Nephron progenitor cell (in vitro differentiated cells): ENCODE results near the gene MEIS1.
A peak's percentile ranks its signal among the peaks of the same experiment; 100 is the strongest.
"Not testable (repeated sequence)": the region's sequence is repeated elsewhere in the genome, so short reads cannot be mapped to it uniquely, and the experiment has no call there.

Source experiments
- DNase-seq: peaks from one replicate; pipeline ENCODE4 v3.0.0; 2021
- H3K27ac Mint-ChIP-seq: 2 replicates; pipeline ENCODE4 v1.8.0; 2021; ENCODE audit warnings: mild to moderate bottlenecking, moderate library complexity, mixed read lengths
- H3K27me3 Mint-ChIP-seq: 2 replicates; pipeline ENCODE4 v1.8.0; 2021; ENCODE audit warnings: mild to moderate bottlenecking, low read depth, mixed read lengths; ENCODE audit not compliant: poor library complexity
- H3K36me3 Mint-ChIP-seq: 2 replicates; pipeline ENCODE4 v1.8.0; 2021; ENCODE audit warnings: low read depth, mixed read lengths
- H3K4me1 Mint-ChIP-seq: 2 replicates; pipeline ENCODE4 v1.8.0; 2021; ENCODE audit warnings: mixed read lengths
- H3K4me3 Mint-ChIP-seq: 2 replicates; pipeline ENCODE4 v1.8.0; 2021; ENCODE audit warnings: mild to moderate bottlenecking, moderate library complexity, mixed read lengths
- H3K9me3 Mint-ChIP-seq: 2 replicates; pipeline ENCODE4 v1.8.0; 2021; ENCODE audit warnings: mild to moderate bottlenecking, moderate library complexity, mixed read lengths
- CTCF ChIP-seq: fragments of 200-600 bp; sonication (generic); IDR thresholded peaks from 2 replicates; pipeline ENCODE4 v1.5.0; 2021; ENCODE audit warnings: antibody characterized with exemption

Gene MEIS1

DNA sequence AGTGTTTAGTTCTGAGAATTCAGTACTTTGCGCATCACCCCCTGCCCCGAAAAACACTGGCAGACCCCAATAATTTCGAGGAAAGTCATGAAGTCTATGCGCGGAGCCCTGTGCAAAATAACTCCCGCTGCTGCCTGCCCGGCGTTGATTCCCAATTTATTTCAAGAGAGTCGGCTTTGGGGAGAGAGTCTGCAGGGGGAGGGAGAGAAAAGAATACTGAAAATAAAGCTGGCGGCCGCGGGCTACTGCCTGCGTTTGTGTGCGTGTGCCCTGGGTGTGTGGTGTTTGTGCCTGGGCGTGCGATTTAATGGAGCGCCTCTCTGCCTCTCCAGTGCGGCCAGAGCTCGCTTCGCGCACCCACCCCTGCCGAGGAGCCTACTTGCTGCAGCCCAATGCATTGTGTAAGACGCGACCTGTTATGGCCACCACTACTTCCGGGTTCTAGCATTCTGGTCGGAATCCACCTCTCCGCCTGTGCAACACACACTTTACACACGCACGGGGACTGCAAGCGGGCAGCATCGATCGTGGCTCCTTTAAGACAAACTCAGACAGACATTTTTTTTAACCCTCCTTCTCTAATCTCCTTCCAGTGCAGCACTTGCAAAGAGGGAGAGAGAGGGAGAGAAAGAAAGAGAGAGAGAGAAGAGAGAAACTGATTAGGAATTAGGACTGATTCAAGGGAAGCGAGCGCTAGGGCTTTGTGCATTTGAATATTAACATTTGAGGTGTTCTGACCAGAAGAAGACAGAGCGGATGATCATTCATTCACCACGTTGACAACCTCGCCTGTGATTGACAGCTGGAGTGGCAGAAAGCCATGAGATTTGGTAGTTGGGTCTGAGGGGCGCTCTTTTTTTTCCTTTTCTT, at the start of gene MEIS1:
Gene MEIS1 (plus strand): TSS at position 447 of the 870 bp plus-strand sequence. CDS start 732 bp downstream, outside the sequence.
- peaks cover 33% of the 10 kb centered on the region for H3K4me1 Mint-ChIP-seq

DNA sequence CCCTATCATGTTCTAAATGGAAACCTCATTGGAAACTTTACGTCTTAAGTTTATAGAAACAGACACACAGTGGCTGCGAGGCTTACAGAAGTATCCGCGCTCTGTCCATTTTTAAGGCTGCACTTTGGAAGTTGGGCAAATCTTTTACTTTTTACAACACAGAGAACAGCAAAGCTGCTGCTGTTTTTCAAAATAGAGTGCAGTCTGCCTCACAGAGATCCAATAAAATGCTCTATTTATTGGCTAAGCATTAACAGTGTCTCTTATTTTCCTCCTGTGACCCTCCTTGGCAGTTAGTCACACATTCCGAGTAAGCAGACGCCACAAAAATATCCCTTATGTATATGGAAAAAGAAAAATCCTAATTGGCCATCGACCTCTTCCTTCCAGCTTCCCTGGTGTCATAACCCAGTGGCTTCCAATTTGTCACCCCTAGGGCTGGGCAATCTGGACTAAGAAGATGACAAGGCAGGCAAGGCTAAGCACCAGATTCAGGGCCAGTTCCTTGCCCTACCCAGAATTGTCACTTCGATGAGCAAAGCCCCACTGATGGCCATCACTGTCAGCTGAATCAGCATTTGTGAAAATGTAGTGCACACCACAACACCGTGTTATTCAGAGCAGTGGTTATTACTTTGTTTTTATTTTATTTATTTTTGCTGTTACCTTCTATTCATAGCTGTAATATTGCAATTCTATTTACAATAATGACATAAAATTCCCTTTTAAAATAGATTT, 47.7 kb upstream of the MEIS1 start:
- H3K27ac Mint-ChIP-seq = no peak overlapping the region

More for the DNA sequence above, at the start of gene MEIS1:
- Mint-ChIP-seq H3K36me3 (peaks cover 19% of the 10 kb centered on the region), H3K4me3 (peak within 1 kb of the TSS; percentile 93), H3K9me3 (no peaks in the 10 kb centered on the region), H3K27me3 (no peaks in the 10 kb centered on the region), H3K27ac (peak within 1 kb of the TSS; percentile 99)
- TF ChIP-seq CTCF = no peak
- DNase-seq = peak; percentile 81

DNA sequence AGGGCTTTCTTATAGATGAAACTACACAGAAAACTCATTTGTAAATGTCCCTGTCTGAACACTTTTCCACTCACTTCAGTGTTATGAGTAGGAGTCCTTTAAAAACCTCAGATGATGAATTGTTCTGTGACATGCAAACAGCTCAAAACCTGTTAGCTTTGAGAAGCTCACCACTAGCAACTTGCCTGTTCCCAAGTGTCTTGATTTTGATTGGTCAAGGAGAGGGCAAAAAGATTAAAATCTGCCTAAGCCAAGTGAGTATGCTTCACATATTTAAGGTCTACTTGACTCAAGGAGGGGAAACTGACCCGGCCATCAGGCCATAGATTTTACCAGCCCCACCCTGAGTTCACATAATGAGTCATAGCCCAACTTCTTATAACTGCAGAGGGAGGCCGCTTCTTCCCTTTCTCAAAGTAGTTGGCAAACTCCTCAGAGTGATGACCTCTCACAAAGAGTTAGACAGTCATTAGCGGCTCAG, 45.2 kb upstream of the MEIS1 start:
- no peak for DNase-seq
- peaks cover 46% of the 10 kb centered on the region for H3K4me1 Mint-ChIP-seq
- peaks cover 33% of the 10 kb centered on the region for H3K9me3 Mint-ChIP-seq
- no peak for TF ChIP-seq CTCF
- H3K27ac Mint-ChIP-seq = peak overlapping the region; percentile 54
- peak overlapping the region; percentile 61 for H3K4me3 Mint-ChIP-seq
- H3K36me3 Mint-ChIP-seq = peaks cover 19% of the 10 kb centered on the region
- H3K27me3 Mint-ChIP-seq = no peaks in the 10 kb centered on the region

More for the DNA sequence above, 47.7 kb upstream of the MEIS1 start:
- Mint-ChIP-seq H3K4me3 (no peak overlapping the region), H3K27me3 (no peaks in the 10 kb centered on the region), H3K4me1 (peaks cover 49% of the 10 kb centered on the region), H3K36me3 (peaks cover 11% of the 10 kb centered on the region), H3K9me3 (peaks cover 15% of the 10 kb centered on the region)
- DNase-seq = no peak
- TF ChIP-seq CTCF = no peak

DNA sequence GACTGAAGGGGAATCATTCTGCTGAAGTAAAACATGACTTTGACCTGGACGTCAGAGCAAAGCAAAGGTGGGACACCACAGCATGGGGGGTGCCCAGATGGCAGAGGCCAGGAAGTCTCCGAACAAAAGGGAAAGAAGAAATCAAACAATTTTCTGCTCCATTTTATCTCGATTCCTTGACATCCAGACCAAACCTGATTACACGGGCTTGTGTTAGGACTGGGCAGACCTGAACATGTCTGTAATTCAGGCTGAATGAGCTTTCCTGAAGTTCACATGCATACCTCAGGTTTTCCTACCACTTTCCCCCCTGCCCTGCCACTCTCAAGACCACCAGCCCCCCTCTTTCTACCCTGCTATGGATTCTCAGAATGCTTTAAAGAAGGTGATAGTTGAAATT, 44.8 kb upstream of the MEIS1 start:
- no peak for DNase-seq
- Mint-ChIP-seq H3K9me3 (peaks cover 35% of the 10 kb centered on the region), H3K4me3 (peak overlapping the region; percentile 61), H3K27ac (no peak overlapping the region), H3K27me3 (no peaks in the 10 kb centered on the region), H3K4me1 (peaks cover 46% of the 10 kb centered on the region), H3K36me3 (peaks cover 19% of the 10 kb centered on the region)
- no peak for TF ChIP-seq CTCF

- Mint-ChIP-seq H3K4me1 (peaks cover 46% of the 10 kb centered on the region), H3K9me3 (peaks cover 39% of the 10 kb centered on the region), H3K4me3 (peak overlapping the region; percentile 61), H3K27me3 (no peaks in the 10 kb centered on the region), H3K36me3 (peaks cover 19% of the 10 kb centered on the region), H3K27ac (no peak overlapping the region)
- no peak for TF ChIP-seq CTCF
- DNase-seq = no peak
Observed at GRCh38 chr2:66390811-66391210, 44.1 kb upstream of the MEIS1 start.

- H3K27ac Mint-ChIP-seq, DNase-seq, H3K27me3 Mint-ChIP-seq: not testable (repeated sequence)
- peaks cover 39% of the 10 kb centered on the region for H3K9me3 Mint-ChIP-seq
- peak overlapping the region; percentile 57 for H3K4me3 Mint-ChIP-seq
- H3K4me1 Mint-ChIP-seq = peaks cover 46% of the 10 kb centered on the region
- H3K36me3 Mint-ChIP-seq = peaks cover 19% of the 10 kb centered on the region
Observed at GRCh38 chr2:66391240-66391639, 43.7 kb upstream of the MEIS1 start.
